ENCODE results near the gene KCNJ10. TPM values are rescaled to one million over a fixed set of nuclear protein-coding genes. Genes with fewer than 3 reads are reported as not detected.

Gene KCNJ10
- under 1 TPM; 0.23 to 0.73 (median 0.27) TPM for total RNA-seq
- long read RNA-seq, donor 1, full-length matches to known transcripts, result 1 of 1 reads
- long read RNA-seq, donor 1, partial matches to known transcripts, result 0 of 1 reads
- long read RNA-seq, donor 1, other reads (novel, unspliced or antisense), result 0 of 1 reads
- long read RNA-seq, donor 2, result 0 reads

DNA sequence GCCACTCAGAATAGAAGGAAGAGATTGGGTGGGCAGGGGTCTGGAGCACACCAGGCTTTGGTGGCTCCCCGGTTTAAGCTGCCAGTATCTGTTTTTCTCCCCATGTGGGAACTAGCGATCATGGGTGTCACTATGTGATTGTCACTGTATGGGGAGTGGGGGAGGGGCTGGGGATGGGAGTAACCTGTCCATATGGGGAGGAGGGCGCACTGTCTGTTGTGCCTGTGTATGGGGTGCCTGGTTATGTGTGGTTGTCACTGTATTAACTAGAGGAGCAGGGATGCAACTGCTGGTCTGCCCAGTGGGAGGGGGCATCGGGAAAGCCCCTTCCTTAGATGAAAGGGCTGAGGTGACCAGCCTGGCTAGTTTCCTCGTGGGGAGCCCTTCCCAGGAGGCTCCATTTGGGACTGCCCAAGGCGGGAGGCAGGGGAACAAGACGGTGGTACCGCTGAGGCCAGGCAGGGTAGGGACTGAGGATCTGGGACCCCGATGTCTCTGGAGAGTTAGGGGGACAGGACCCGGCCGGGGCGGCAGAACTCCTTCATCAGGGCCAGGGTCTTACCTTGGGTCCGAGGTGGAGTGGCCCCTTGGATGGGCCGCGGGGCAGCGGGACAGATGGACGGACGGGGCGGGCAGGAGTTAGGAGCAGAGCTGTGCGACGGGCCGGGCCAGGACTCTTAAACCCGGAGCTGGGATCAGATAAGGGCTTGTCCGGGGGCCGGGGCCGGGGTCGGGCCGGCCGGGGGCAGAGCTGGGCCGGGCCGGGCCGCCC is at the start of gene KCNJ10:
Gene KCNJ10 (minus strand): TSS at position 701 of the 772 bp plus-strand sequence. CDS start 27,628 bp downstream, outside the sequence.
- intact Hi-C loops (cut with DNase I, micrococcal nuclease), result no loop called here
- no peak for TF ChIP-seq CTCF (IDR thresholded peaks at IDR 0.05)
- DNase-seq, result no peak
- no peaks in the 10 kb centered on the region for H3K9me3 ChIP-seq
- H3K4me1 ChIP-seq (ENCODE audit: low read depth), result no peaks in the 10 kb centered on the region
- ATAC-seq, result peak; percentile 40
- no peak within 1 kb of the TSS for H3K4me3 ChIP-seq
- H3K36me3 ChIP-seq (ENCODE audit: low read depth), result no peaks in the 10 kb centered on the region

GRCh38 chr1:160118928-160119327 is 49.0 kb upstream of the KCNJ10 start:
- intact Hi-C loops (cut with DNase I, micrococcal nuclease), result no loop called here
- DNase-seq (no peak), ATAC-seq (no peak)
- Histone ChIP-seq H3K9me3 (no peaks in the 10 kb centered on the region), H3K36me3 (ENCODE audit: low read depth) (no peaks in the 10 kb centered on the region), H3K4me3 (no peak overlapping the region), H3K4me1 (ENCODE audit: low read depth) (no peaks in the 10 kb centered on the region)
- TF ChIP-seq CTCF (IDR thresholded peaks at IDR 0.05), result no peak

DNA sequence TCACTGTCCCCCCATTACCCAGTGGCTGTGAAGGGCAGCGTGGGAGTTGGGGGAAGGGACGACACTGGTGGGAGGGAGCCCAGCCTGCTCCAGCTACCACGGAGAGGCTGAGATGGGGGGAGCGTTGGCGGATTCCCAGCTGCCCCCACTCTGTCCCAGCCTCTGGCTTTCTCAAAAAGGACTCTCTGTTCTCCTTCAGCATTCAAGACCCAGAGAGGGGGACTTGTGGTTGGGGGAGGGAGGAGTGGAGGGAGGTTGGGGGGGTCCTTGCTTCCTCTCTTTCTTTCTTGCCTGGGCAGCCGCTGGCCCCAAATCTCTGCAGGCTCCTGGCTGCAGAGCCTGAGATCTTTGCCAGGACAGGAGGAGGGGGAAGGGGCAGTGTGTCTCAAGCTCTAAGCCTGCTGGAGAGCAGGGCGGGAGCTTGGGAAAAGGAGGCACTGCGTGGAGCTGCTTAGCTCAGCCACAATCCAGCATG is 47.8 kb upstream of the KCNJ10 start:
- H3K36me3 ChIP-seq (ENCODE audit: low read depth), result no peaks in the 10 kb centered on the region
- ATAC-seq (no peak), DNase-seq (no peak)
- H3K4me1 ChIP-seq (ENCODE audit: low read depth), result no peaks in the 10 kb centered on the region
- H3K4me3 ChIP-seq, result no peak overlapping the region
- no peak for TF ChIP-seq CTCF (IDR thresholded peaks at IDR 0.05)
- intact Hi-C loops (cut with DNase I, micrococcal nuclease), result no loop called here
- no peaks in the 10 kb centered on the region for H3K9me3 ChIP-seq

GRCh38 chr1:160117300-160117699 is 47.3 kb upstream of the KCNJ10 start:
- Histone ChIP-seq H3K36me3 (ENCODE audit: low read depth) (no peaks in the 10 kb centered on the region), H3K9me3 (no peaks in the 10 kb centered on the region), H3K4me3 (no peak overlapping the region), H3K4me1 (ENCODE audit: low read depth) (no peaks in the 10 kb centered on the region)
- DNase-seq, result no peak
- ATAC-seq, result no peak
- intact Hi-C loops (cut with DNase I, micrococcal nuclease), result no loop called here
- no peak for TF ChIP-seq CTCF (IDR thresholded peaks at IDR 0.05)

GRCh38 chr1:160116283-160117147 is 46.6 kb upstream of the KCNJ10 start:
- Histone ChIP-seq H3K4me1 (ENCODE audit: low read depth) (no peaks in the 10 kb centered on the region), H3K9me3 (no peaks in the 10 kb centered on the region), H3K4me3 (no peak overlapping the region), H3K36me3 (ENCODE audit: low read depth) (no peaks in the 10 kb centered on the region)
- TF ChIP-seq CTCF (IDR thresholded peaks at IDR 0.05), result no peak
- intact Hi-C loops (cut with DNase I, micrococcal nuclease), result no loop called here
- ATAC-seq (no peak), DNase-seq (peak in 1 of 3 donors; percentile 21)
